Gastrocnemius medialis (tissue), 4 donors: ENCODE measurements around the gene EPS8.

Experiments used
- POLR2A ChIP-seq, 2 donors: fragments of 450-650 bp; IDR thresholded peaks; one replicate each; pipeline ENCODE4 v1.6.1; 2017; ENCODE audit warnings: antibody characterized with exemption in 2 of 2, mild to moderate bottlenecking in 2 of 2, moderate library complexity in 2 of 2
- TF ChIP-seq, protein P1 (sequence below), 5 experiments: fragments of 450-650 bp in 3 of 5; fragments of 200-600 bp in 2 of 5; sonication (generic) in 2 of 5; IDR thresholded peaks in 4 of 5; conservative IDR thresholded peaks in 1 of 5; 1 replicate in 4 of 5; 2 replicates in 1 of 5; pipeline ENCODE4 v1.5.1; 2016 to 2019; ENCODE audit warnings: antibody characterized with exemption in 5 of 5, mild to moderate bottlenecking in 3 of 5, moderate library complexity in 3 of 5

DNA sequence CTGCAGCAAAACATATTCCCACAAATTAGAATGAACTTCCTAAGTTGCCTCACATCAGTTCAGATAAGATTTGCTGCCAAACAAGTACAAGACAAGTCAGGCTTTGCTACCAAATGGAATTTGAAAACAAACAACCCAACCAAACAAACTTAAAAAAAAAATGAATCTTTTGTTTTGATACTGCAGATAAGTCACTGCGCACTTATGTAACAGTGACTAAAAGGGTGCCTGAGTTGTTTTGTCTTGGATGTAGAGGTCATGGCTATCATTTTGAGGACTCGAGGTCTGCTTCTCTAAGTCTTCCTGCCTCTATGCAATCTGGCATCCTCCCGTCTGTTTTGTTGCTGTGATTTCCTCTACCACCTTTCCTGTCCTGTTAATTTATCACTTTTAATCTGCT lies 11.1 kb upstream of the EPS8 start:
- no peak for TF ChIP-seq POLR2A (IDR thresholded peaks at IDR 0.05)
- TF ChIP-seq, protein P1, sequence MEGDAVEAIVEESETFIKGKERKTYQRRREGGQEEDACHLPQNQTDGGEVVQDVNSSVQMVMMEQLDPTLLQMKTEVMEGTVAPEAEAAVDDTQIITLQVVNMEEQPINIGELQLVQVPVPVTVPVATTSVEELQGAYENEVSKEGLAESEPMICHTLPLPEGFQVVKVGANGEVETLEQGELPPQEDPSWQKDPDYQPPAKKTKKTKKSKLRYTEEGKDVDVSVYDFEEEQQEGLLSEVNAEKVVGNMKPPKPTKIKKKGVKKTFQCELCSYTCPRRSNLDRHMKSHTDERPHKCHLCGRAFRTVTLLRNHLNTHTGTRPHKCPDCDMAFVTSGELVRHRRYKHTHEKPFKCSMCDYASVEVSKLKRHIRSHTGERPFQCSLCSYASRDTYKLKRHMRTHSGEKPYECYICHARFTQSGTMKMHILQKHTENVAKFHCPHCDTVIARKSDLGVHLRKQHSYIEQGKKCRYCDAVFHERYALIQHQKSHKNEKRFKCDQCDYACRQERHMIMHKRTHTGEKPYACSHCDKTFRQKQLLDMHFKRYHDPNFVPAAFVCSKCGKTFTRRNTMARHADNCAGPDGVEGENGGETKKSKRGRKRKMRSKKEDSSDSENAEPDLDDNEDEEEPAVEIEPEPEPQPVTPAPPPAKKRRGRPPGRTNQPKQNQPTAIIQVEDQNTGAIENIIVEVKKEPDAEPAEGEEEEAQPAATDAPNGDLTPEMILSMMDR (IDR thresholded peaks at IDR 0.05 in 4 of 5, conservative IDR thresholded peaks at IDR 0.05 in 1 of 5) = no peak
